Colonic mucosa (tissue), 4 donors: ENCODE results near the gene NUP98. TPM values are rescaled to one million over a fixed set of nuclear protein-coding genes. Genes with fewer than 3 reads are reported as not detected.

Experiments
- DNase-seq: peaks from one replicate; pipeline ENCODE4 v3.0.0-alpha.2; 2020
- H3K27ac ChIP-seq: fragments of 200-600 bp; one replicate; pipeline ENCODE4 v1.8.0; 2021
- H3K27me3 ChIP-seq: fragments of 200-600 bp; one replicate; pipeline ENCODE4 v1.8.0; 2021
- H3K36me3 ChIP-seq: fragments of 200-600 bp; one replicate; pipeline ENCODE4 v1.8.0; 2021
- H3K4me1 ChIP-seq: fragments of 200-600 bp; one replicate; pipeline ENCODE4 v1.8.0; 2021; ENCODE audit warnings: mild to moderate bottlenecking
- H3K4me3 ChIP-seq: fragments of 200-600 bp; one replicate; pipeline ENCODE4 v1.8.0; 2021
- H3K9ac ChIP-seq, 2 donors: one replicate each; pipeline ENCODE4 v1.7.0; 2013; ENCODE audit warnings: control low read depth in 2 of 2, low read depth in 2 of 2, low read length in 2 of 2
- H3K9me3 ChIP-seq: fragments of 200-600 bp; one replicate; pipeline ENCODE4 v1.8.0; 2021
- CTCF ChIP-seq: fragments of 200-600 bp; IDR thresholded peaks from one replicate; pipeline ENCODE4 v1.8.0; 2022; ENCODE audit warnings: antibody characterized with exemption, mild to moderate bottlenecking
- intact Hi-C: fragments of 100-400 bp; cut with DNase I; formaldehyde crosslinking; loops from one replicate; pipeline ENCODE4 v1.14.1; 2022
- total RNA-seq, 2 donors: library from RNA; stranded (reverse); fragmentation: NEBNext Ultra II Directional in 1 of 2; extraction: Animal tissue kit (Norgen Biotek cat#: 25700) in 1 of 2; gene quantifications; one replicate each; pipeline ENCODE4 v1.2.1, GENCODE V29; 2021
- donor health status: healthy.
- donor health status: DM: no; HTN: no; CAD: no.
- donor health status: DM: no; HTN: no; CAD: no.

The NUP98 gene
- total RNA-seq, 2 donors from 2014 or later = 59.2 to 76.7 TPM

- Histone ChIP-seq H3K27me3 (no peaks in the 10 kb centered on the region), H3K4me3 (no peak overlapping the region), H3K9me3 (no peaks in the 10 kb centered on the region), H3K4me1 (no peaks in the 10 kb centered on the region), H3K36me3 (no peaks in the 10 kb centered on the region), H3K9ac (no peak overlapping the region), H3K27ac (no peak overlapping the region)
- intact Hi-C loops = no loop called here
- no peak for TF ChIP-seq CTCF
- DNase-seq = no peak
Observed at GRCh38 chr11:3826721-3827120, 29.4 kb upstream of the NUP98 start.

GRCh38 chr11:3825473-3826154 lies 28.3 kb upstream of the NUP98 start:
- no peak overlapping the region for H3K4me3 ChIP-seq
- DNase-seq = no peak
- no peaks in the 10 kb centered on the region for H3K9me3 ChIP-seq
- no peaks in the 10 kb centered on the region for H3K27me3 ChIP-seq
- H3K27ac ChIP-seq = no peak overlapping the region
- no peak for TF ChIP-seq CTCF
- intact Hi-C loops = no loop called here
- H3K36me3 ChIP-seq = no peaks in the 10 kb centered on the region
- H3K4me1 ChIP-seq = no peaks in the 10 kb centered on the region
- H3K9ac ChIP-seq = no peak overlapping the region

- TF ChIP-seq CTCF = peak; percentile 70
- Histone ChIP-seq H3K4me1 (no peaks in the 10 kb centered on the region), H3K27ac (no peak overlapping the region), H3K9ac (no peak overlapping the region), H3K4me3 (no peak overlapping the region), H3K9me3 (no peaks in the 10 kb centered on the region), H3K36me3 (no peaks in the 10 kb centered on the region), H3K27me3 (no peaks in the 10 kb centered on the region)
- intact Hi-C loops = no loop called here
- DNase-seq = peak; percentile 71
Observed at GRCh38 chr11:3824714-3825472, 27.5 kb upstream of the NUP98 start.

- no peak overlapping the region for H3K4me3 ChIP-seq
- H3K9me3 ChIP-seq = no peaks in the 10 kb centered on the region
- intact Hi-C loops = no loop called here
- TF ChIP-seq CTCF = no peak
- H3K27ac ChIP-seq = no peak overlapping the region
- no peak for DNase-seq
- no peaks in the 10 kb centered on the region for H3K27me3 ChIP-seq
- no peaks in the 10 kb centered on the region for H3K4me1 ChIP-seq
- H3K9ac ChIP-seq = no peak overlapping the region
- H3K36me3 ChIP-seq = no peaks in the 10 kb centered on the region
Observed at GRCh38 chr11:3823762-3824506, 26.6 kb upstream of the NUP98 start.

- intact Hi-C loops = no loop called here
Observed at GRCh38 chr11:3823303-3823702, 25.9 kb upstream of the NUP98 start.

More at GRCh38 chr11:3823303-3823702, 25.9 kb upstream of the NUP98 start:
- H3K27ac ChIP-seq = no peak overlapping the region
- no peaks in the 10 kb centered on the region for H3K36me3 ChIP-seq
- H3K9me3 ChIP-seq = no peaks in the 10 kb centered on the region
- no peak overlapping the region for H3K9ac ChIP-seq
- DNase-seq = no peak
- H3K4me3 ChIP-seq = no peak overlapping the region
- H3K4me1 ChIP-seq = no peaks in the 10 kb centered on the region
- no peaks in the 10 kb centered on the region for H3K27me3 ChIP-seq
- no peak for TF ChIP-seq CTCF
